GM12801 (cell line): ENCODE data around the gene ANKRD11.

ENCODE experiments used
- CTCF ChIP-seq: IDR thresholded peaks from one replicate; pipeline ENCODE4 v1.5.1; 2011; ENCODE audit warnings: control low read depth; ENCODE audit not compliant: insufficient read length; ENCODE audit errors: extremely low read depth

ANKRD11 gene

GRCh38 chr16:89505204-89506112, 15.1 kb upstream of the ANKRD11 start:
- TF ChIP-seq CTCF: no peak

DNA sequence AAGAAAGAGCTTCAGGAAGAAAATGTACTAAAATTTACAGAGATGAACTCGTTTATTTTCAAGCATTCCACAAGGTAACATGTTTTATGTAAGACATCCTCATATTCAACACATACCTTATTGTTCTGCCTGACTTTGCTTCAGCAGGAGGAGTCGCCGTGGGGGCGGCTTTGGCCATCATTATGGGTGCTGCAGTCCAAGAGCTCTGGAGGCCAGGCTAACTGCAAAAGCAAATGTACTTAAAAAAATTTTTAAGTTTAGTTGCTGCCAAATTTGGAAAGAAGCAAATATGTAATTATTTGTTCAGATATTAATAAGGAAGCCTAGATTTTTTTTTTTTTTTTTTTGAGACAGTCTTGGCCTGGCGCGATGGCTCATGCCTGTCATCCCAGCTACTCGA, 13.7 kb upstream of the ANKRD11 start:
- TF ChIP-seq CTCF: no peak

DNA sequence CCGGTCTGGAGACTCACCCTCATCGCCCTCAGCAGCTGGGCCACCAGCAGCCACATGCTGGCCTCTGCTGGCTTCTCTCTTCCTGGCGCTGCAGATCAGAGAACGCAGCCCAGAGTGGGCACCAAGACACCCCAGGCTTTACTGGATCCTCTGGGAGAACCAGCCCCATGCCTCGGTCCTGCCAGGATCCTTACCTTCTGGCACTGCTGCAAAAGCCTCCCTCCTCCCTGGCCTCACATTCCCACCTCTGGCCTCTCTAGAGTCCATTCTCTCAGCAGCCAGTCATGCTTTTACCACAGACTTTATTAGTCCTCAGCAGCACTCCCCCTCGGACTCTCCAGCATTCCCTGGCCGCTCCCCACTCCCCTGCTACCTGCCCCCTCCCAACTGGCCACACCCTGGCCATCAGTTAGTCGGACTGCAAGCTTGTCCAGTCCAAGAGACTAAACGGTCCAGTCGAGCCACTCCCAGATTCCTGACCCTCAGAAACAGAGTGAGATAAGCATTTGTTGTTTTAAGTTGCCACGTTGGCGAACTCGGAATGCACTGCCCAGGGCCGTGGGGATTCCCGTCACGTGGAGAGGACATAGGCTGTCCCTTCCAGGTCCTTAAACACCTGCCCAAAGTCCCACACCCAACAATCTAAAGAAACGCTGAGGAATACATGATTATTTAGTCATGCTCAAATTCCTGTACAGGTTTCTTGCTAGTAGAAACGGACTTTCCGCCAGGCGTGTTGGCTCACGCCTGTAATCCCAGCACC, 11.9 kb upstream of the ANKRD11 start:
- no peak for TF ChIP-seq CTCF

DNA sequence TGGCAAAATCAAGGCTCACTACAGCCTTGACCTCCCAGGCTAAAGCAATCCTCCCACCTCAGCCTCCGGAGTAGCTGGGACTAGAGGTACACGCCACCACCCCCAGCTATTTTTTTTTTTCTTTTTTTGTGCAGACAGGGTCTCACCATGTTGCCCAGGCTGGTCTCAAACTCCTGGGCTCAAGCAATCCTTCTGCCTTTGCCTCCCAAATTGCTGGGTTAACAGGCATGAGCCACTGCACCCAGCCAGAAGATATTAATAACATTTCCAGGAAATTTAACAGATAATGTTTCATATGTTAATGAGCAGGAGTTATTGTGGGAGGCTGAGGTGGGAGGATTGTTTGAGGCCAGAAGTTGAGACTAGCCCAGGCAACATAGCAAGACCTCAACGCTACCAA, 9.4 kb upstream of the ANKRD11 start:
- no peak for TF ChIP-seq CTCF

DNA sequence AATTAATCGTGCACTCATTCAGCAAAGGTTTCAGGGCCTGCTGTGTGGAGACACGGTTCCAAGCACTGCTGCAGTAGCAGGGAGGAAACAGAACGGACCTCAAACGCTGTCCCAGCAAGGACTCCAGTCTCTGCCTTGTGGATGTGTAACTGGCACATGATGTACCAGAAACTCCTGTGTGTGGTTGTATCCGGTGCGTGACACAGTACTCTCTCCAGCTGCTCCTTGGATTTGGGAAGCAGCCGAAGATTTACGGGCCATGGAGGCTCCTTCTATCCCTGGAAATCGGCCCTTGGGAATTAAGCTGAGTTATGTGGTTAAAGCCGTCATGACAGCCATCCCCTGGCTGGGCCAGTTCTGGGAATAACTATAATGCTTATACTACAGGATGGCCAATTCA, 8.5 kb upstream of the ANKRD11 start:
- TF ChIP-seq CTCF: no peak

- TF ChIP-seq CTCF: no peak
These were observed 4.8 kb upstream of the ANKRD11 start for GRCh38 chr16:89495121-89495520.

DNA sequence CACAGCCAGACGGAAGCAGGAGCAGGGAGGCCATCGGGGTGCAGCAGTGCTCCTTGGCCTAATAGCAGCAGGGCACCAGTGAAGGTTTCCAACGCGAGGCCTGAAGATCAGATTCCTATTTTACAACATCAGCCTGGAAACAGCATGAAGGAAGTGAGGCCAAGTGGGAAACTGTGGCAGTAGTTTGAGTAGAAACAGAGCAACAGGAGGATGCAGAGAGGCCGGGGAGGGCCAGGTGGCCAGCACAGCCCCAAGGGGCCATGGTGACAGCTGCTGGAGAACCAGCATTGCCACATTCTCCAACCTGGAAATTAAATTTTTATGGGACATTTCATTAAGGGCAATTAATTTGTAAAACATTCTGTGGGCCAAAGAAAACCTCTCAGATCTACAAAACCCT, 3.4 kb upstream of the ANKRD11 start:
- TF ChIP-seq CTCF: no peak
